ENCODE results near the gene C1R. TPM values are rescaled to one million over a fixed set of nuclear protein-coding genes. Genes with fewer than 3 reads are reported as not detected.

C1R gene
- polyA plus RNA-seq, 1 of the 3 experiments (the other 2 are of a cell fraction) = 20.1 TPM

GRCh38 chr12:7125632-7126227 is 33.5 kb upstream of the C1R start:
- DNase-seq = no peak
- Histone ChIP-seq H3K9me2 (no peaks in the 10 kb centered on the region), H3F3A (replicated peaks; ENCODE audit: insufficient read depth) (no peaks in the 10 kb centered on the region), H3K36me3 (replicated peaks in 1 of 2; ENCODE audit: control insufficient read depth in 1 of 2, insufficient read depth in 2 of 2, low read length in 1 of 2) (no peaks in the 10 kb centered on the region), H3K9me3 (no peaks in the 10 kb centered on the region), H3K4me3 (ENCODE audit: low read depth in 2 of 2, low read length in 1 of 2) (no peak overlapping the region), H3K4me1 (ENCODE audit: control insufficient read depth in 1 of 2, insufficient read depth in 2 of 2, low read depth in 1 of 2, low read length in 1 of 2) (peaks cover 0 to 7% of the 10 kb centered on the region in 2 experiments; a peak in 1 of 4 replicates), H3K79me2 (ENCODE audit: insufficient read depth) (no peaks in the 10 kb centered on the region), H3K4me2 (no peak overlapping the region), H2AFZ (ENCODE audit: low read depth) (no peak overlapping the region), H3K27me3 (ENCODE audit: insufficient read depth) (0 out of 2 replicates have a peak, but pooled peaks cover 7% of the 10 kb centered on the region), H4K20me1 (ENCODE audit: insufficient read depth) (no peaks in the 10 kb centered on the region), H3K9ac (no peak overlapping the region), H3K27ac (ENCODE audit: low read depth in 2 of 2, low read length in 1 of 2) (no peak overlapping the region)
- 71% methylated on average over 4 of the region's 4 CpGs for WGBS (ENCODE audit: low lambda C conversion rate)
- CTCF ChIA-PET = interaction anchor here (0.9 to 4.7 kb wide), 4 partner anchors 13 to 182 kb away, joined by 4 to 39 read pairs (median 9); partner anchors contain the start of genes C12orf57, C1RL and RNU7-1
- POLR2A ChIA-PET = no interaction called here
- no peak for TF ChIP-seq GATA2 (CRISPR knock-in tag; IDR thresholded peaks at IDR 0.05)

GRCh38 chr12:7123806-7124522 is 31.7 kb upstream of the C1R start:
- Histone ChIP-seq H3K27ac (ENCODE audit: low read depth in 2 of 2, low read length in 1 of 2) (no peak overlapping the region), H3F3A (replicated peaks; ENCODE audit: insufficient read depth) (no peaks in the 10 kb centered on the region), H4K20me1 (ENCODE audit: insufficient read depth) (no peaks in the 10 kb centered on the region), H3K79me2 (ENCODE audit: insufficient read depth) (no peaks in the 10 kb centered on the region), H3K4me3 (ENCODE audit: low read depth in 2 of 2, low read length in 1 of 2) (no peak overlapping the region), H3K4me2 (no peak overlapping the region), H3K9me2 (no peaks in the 10 kb centered on the region), H2AFZ (ENCODE audit: low read depth) (no peak overlapping the region), H3K4me1 (ENCODE audit: control insufficient read depth in 1 of 2, insufficient read depth in 2 of 2, low read depth in 1 of 2, low read length in 1 of 2) (no peaks in the 10 kb centered on the region), H3K27me3 (ENCODE audit: insufficient read depth) (0 out of 2 replicates have a peak, but pooled peaks cover 7% of the 10 kb centered on the region), H3K36me3 (replicated peaks in 1 of 2; ENCODE audit: control insufficient read depth in 1 of 2, insufficient read depth in 2 of 2, low read length in 1 of 2) (no peaks in the 10 kb centered on the region), H3K9me3 (no peaks in the 10 kb centered on the region), H3K9ac (no peak overlapping the region)
- no peak for TF ChIP-seq IRF3 (IDR thresholded peaks at IDR 0.05; ENCODE audit: low read depth, low read length)
- TF ChIP-seq, protein P1, sequence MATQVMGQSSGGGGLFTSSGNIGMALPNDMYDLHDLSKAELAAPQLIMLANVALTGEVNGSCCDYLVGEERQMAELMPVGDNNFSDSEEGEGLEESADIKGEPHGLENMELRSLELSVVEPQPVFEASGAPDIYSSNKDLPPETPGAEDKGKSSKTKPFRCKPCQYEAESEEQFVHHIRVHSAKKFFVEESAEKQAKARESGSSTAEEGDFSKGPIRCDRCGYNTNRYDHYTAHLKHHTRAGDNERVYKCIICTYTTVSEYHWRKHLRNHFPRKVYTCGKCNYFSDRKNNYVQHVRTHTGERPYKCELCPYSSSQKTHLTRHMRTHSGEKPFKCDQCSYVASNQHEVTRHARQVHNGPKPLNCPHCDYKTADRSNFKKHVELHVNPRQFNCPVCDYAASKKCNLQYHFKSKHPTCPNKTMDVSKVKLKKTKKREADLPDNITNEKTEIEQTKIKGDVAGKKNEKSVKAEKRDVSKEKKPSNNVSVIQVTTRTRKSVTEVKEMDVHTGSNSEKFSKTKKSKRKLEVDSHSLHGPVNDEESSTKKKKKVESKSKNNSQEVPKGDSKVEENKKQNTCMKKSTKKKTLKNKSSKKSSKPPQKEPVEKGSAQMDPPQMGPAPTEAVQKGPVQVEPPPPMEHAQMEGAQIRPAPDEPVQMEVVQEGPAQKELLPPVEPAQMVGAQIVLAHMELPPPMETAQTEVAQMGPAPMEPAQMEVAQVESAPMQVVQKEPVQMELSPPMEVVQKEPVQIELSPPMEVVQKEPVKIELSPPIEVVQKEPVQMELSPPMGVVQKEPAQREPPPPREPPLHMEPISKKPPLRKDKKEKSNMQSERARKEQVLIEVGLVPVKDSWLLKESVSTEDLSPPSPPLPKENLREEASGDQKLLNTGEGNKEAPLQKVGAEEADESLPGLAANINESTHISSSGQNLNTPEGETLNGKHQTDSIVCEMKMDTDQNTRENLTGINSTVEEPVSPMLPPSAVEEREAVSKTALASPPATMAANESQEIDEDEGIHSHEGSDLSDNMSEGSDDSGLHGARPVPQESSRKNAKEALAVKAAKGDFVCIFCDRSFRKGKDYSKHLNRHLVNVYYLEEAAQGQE (IDR thresholded peaks at IDR 0.05; ENCODE audit: low read depth, low read length) = no peak
- TF ChIP-seq, protein P2, sequence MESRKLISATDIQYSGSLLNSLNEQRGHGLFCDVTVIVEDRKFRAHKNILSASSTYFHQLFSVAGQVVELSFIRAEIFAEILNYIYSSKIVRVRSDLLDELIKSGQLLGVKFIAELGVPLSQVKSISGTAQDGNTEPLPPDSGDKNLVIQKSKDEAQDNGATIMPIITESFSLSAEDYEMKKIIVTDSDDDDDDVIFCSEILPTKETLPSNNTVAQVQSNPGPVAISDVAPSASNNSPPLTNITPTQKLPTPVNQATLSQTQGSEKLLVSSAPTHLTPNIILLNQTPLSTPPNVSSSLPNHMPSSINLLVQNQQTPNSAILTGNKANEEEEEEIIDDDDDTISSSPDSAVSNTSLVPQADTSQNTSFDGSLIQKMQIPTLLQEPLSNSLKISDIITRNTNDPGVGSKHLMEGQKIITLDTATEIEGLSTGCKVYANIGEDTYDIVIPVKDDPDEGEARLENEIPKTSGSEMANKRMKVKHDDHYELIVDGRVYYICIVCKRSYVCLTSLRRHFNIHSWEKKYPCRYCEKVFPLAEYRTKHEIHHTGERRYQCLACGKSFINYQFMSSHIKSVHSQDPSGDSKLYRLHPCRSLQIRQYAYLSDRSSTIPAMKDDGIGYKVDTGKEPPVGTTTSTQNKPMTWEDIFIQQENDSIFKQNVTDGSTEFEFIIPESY (IDR thresholded peaks at IDR 0.05; ENCODE audit: borderline replicate concordance, low read depth) = no peak
- no peak for TF ChIP-seq GABPA (IDR thresholded peaks at IDR 0.05; ENCODE audit: low read depth)
- no peak for TF ChIP-seq RAD21 (IDR thresholded peaks at IDR 0.05; ENCODE audit: low read length)
- TF ChIP-seq FOXM1 (IDR thresholded peaks at IDR 0.05; ENCODE audit: low read depth) = no peak
- TF ChIP-seq PBX3 (IDR thresholded peaks at IDR 0.05) = no peak
- DNase-seq = no peak
- CTCF ChIA-PET = interaction anchor here (1.4 to 4.7 kb wide), 3 partner anchors 11 to 21 kb away, joined by 5 to 39 read pairs (median 14); partner anchors contain the start of gene C1RL
- POLR2A ChIA-PET = interaction anchor here (1.2 kb wide), 1 partner anchor 15 kb away, joined by 3 read pairs; the partner anchor contains the start of gene C1RL
- WGBS (ENCODE audit: low lambda C conversion rate) = 67% methylated on average over 10 of the region's 11 CpGs

All from SK-N-SH (cell line).